ENCODE measurements around the gene PCDHGA3. TPM values are rescaled to one million over a fixed set of nuclear protein-coding genes. Genes with fewer than 3 reads are reported as not detected.

Gene PCDHGA3
- total RNA-seq, 1 donor from 2014 or later, result 0.52 TPM

Other genes starting within 250 kb of the PCDHGA3 start
- gene PCDHB2, start 249.2 kb upstream of the PCDHGA3 start, total RNA-seq, result under 0.01 and 0.17 TPM in 2 replicates
- gene PCDHB3, start 243.4 kb upstream of the PCDHGA3 start, total RNA-seq, result 0.22 and 0.23 TPM in 2 replicates
- not detected in 2 replicates for gene PCDHB4, start 222.0 kb upstream of the PCDHGA3 start, total RNA-seq
- gene PCDHB5, start 208.6 kb upstream of the PCDHGA3 start, total RNA-seq, result 0.22 and 0.63 TPM in 2 replicates
- gene PCDHB6, start 193.8 kb upstream of the PCDHGA3 start, total RNA-seq, result not detected in 2 replicates
- gene PCDHB7, start 171.2 kb upstream of the PCDHGA3 start, total RNA-seq, result not detected in 2 replicates
- gene PCDHB8, start 166.0 kb upstream of the PCDHGA3 start, total RNA-seq, result not detected in 2 replicates
- gene PCDHB16, start 161.4 kb upstream of the PCDHGA3 start, total RNA-seq, result under 0.01 and 0.07 TPM in 2 replicates
- gene PCDHB9, start 156.7 kb upstream of the PCDHGA3 start, total RNA-seq, result not detected in 2 replicates
- gene PCDHB10, start 151.5 kb upstream of the PCDHGA3 start, total RNA-seq, result under 0.01 TPM in 1 of 2 replicates, not detected in the other
- gene PCDHB11, start 144.2 kb upstream of the PCDHGA3 start, total RNA-seq, result 0.06 and 0.07 TPM in 2 replicates
- not detected in 2 replicates for gene PCDHB12, start 135.1 kb upstream of the PCDHGA3 start, total RNA-seq
- 0.23 and 0.29 TPM in 2 replicates for gene PCDHB13, start 129.9 kb upstream of the PCDHGA3 start, total RNA-seq
- gene PCDHB14, start 120.5 kb upstream of the PCDHGA3 start, total RNA-seq, result under 0.01 and 0.23 TPM in 2 replicates
- 0.07 and 0.29 TPM in 2 replicates for gene PCDHB15, start 98.4 kb upstream of the PCDHGA3 start, total RNA-seq
- gene SLC25A2, start 39.8 kb upstream of the PCDHGA3 start, total RNA-seq, result 0.29 TPM in 1 of 2 replicates, not detected in the other
- 40.6 and 41.0 TPM in 2 replicates for gene TAF7, start 23.0 kb upstream of the PCDHGA3 start, total RNA-seq
- gene PCDHGA1, start 13.3 kb upstream of the PCDHGA3 start, total RNA-seq, result 0.29 and 0.75 TPM in 2 replicates
- gene PCDHGA2, start 5.1 kb upstream of the PCDHGA3 start, total RNA-seq, result 0.23 and 0.72 TPM in 2 replicates
- gene PCDHGB1, start 6.3 kb downstream of the PCDHGA3 start, total RNA-seq, result 0.12 and 0.29 TPM in 2 replicates
- 0.22 and 0.92 TPM in 2 replicates for gene PCDHGA4, start 11.2 kb downstream of the PCDHGA3 start, total RNA-seq
- 0.43 and 0.98 TPM in 2 replicates for gene PCDHGB2, start 16.2 kb downstream of the PCDHGA3 start, total RNA-seq
- gene PCDHGA5, start 20.3 kb downstream of the PCDHGA3 start, total RNA-seq, result 0.14 and 0.63 TPM in 2 replicates
- gene PCDHGB3, start 26.4 kb downstream of the PCDHGA3 start, total RNA-seq, result 0.14 and 1.1 TPM in 2 replicates
- 0.35 and 0.36 TPM in 2 replicates for gene PCDHGA6, start 30.1 kb downstream of the PCDHGA3 start, total RNA-seq
- 0.23 and 0.29 TPM in 2 replicates for gene PCDHGA7, start 38.9 kb downstream of the PCDHGA3 start, total RNA-seq
- 1.7 and 4.7 TPM in 2 replicates for gene PCDHGB4, start 43.9 kb downstream of the PCDHGA3 start, total RNA-seq
- 0.14 and 1.0 TPM in 2 replicates for gene PCDHGA8, start 48.8 kb downstream of the PCDHGA3 start, total RNA-seq
- gene PCDHGB5, start 54.1 kb downstream of the PCDHGA3 start, total RNA-seq, result 4.0 and 6.5 TPM in 2 replicates
- 1.1 and 1.9 TPM in 2 replicates for gene PCDHGA9, start 58.9 kb downstream of the PCDHGA3 start, total RNA-seq
- 1.4 and 3.4 TPM in 2 replicates for gene PCDHGB6, start 64.2 kb downstream of the PCDHGA3 start, total RNA-seq
- 0.58 and 1.9 TPM in 2 replicates for gene PCDHGA10, start 69.2 kb downstream of the PCDHGA3 start, total RNA-seq
- gene PCDHGB7, start 73.8 kb downstream of the PCDHGA3 start, total RNA-seq, result 0.65 and 2.8 TPM in 2 replicates
- 2.6 and 2.7 TPM in 2 replicates for gene PCDHGA11, start 77.2 kb downstream of the PCDHGA3 start, total RNA-seq
- 1.8 and 1.9 TPM in 2 replicates for gene PCDHGA12, start 86.7 kb downstream of the PCDHGA3 start, total RNA-seq
- 9.8 and 23.2 TPM in 2 replicates for gene PCDHGC3, start 132.1 kb downstream of the PCDHGA3 start, total RNA-seq
- gene PCDHGC4, start 141.2 kb downstream of the PCDHGA3 start, total RNA-seq, result 0.07 and 0.46 TPM in 2 replicates
- 0.06 TPM in 1 of 2 replicates, not detected in the other for gene PCDHGC5, start 145.3 kb downstream of the PCDHGA3 start, total RNA-seq